ENCODE measurements around the gene GMPR.

Gene GMPR

GRCh38 chr6:16244869-16245451 is 6.6 kb downstream of the GMPR start:
- no peaks in the 10 kb centered on the region for H3K36me3 ChIP-seq (replicated peaks)
- no peak overlapping the region for H3K4me3 ChIP-seq (ENCODE audit: low read depth, low read length)
- no peak overlapping the region for H3K27ac ChIP-seq
- no peaks in the 10 kb centered on the region for H3K27me3 ChIP-seq (replicated peaks)
- TF ChIP-seq CTCF (IDR thresholded peaks at IDR 0.05; ENCODE audit: low read depth, low read length, missing control alignments) = no peak
- in situ Hi-C loops (cut with HindIII; ENCODE audit: low pct_ligation_motif_present, low sequenced_read_pairs) = no loop called here
- DNase-seq = no peak

GRCh38 chr6:16248271-16248853 is 10.0 kb downstream of the GMPR start:
- in situ Hi-C loops (cut with HindIII; ENCODE audit: low pct_ligation_motif_present, low sequenced_read_pairs) = no loop called here
- no peaks in the 10 kb centered on the region for H3K36me3 ChIP-seq (replicated peaks)
- DNase-seq = no peak
- H3K27ac ChIP-seq = no peak overlapping the region
- H3K4me3 ChIP-seq (ENCODE audit: low read depth, low read length) = no peak overlapping the region
- no peak for TF ChIP-seq CTCF (IDR thresholded peaks at IDR 0.05; ENCODE audit: low read depth, low read length, missing control alignments)
- H3K27me3 ChIP-seq (replicated peaks) = no peaks in the 10 kb centered on the region

GRCh38 chr6:16249971-16250370 is 11.6 kb downstream of the GMPR start:
- Histone ChIP-seq H3K36me3 (replicated peaks) (no peaks in the 10 kb centered on the region), H3K4me3 (ENCODE audit: low read depth, low read length) (no peak overlapping the region), H3K27ac (no peak overlapping the region), H3K27me3 (replicated peaks) (no peaks in the 10 kb centered on the region)
- no peak for DNase-seq
- in situ Hi-C loops (cut with HindIII; ENCODE audit: low pct_ligation_motif_present, low sequenced_read_pairs) = no loop called here
- TF ChIP-seq CTCF (IDR thresholded peaks at IDR 0.05; ENCODE audit: low read depth, low read length, missing control alignments) = no peak

GRCh38 chr6:16251706-16252105 is 13.3 kb downstream of the GMPR start:
- Histone ChIP-seq H3K27me3 (replicated peaks) (no peaks in the 10 kb centered on the region), H3K27ac (no peak overlapping the region), H3K4me3 (ENCODE audit: low read depth, low read length) (no peak overlapping the region), H3K36me3 (replicated peaks) (no peaks in the 10 kb centered on the region)
- no peak for TF ChIP-seq CTCF (IDR thresholded peaks at IDR 0.05; ENCODE audit: low read depth, low read length, missing control alignments)
- DNase-seq = no peak
- in situ Hi-C loops (cut with HindIII; ENCODE audit: low pct_ligation_motif_present, low sequenced_read_pairs) = no loop called here

- TF ChIP-seq CTCF (IDR thresholded peaks at IDR 0.05; ENCODE audit: low read depth, low read length, missing control alignments) = no peak
- Histone ChIP-seq H3K4me3 (ENCODE audit: low read depth, low read length) (no peak overlapping the region), H3K36me3 (replicated peaks) (no peaks in the 10 kb centered on the region), H3K27me3 (replicated peaks) (no peaks in the 10 kb centered on the region), H3K27ac (no peak overlapping the region)
- in situ Hi-C loops (cut with HindIII; ENCODE audit: low pct_ligation_motif_present, low sequenced_read_pairs) = no loop called here
- no peak for DNase-seq
Measured at GRCh38 chr6:16252686-16253299, 14.4 kb downstream of the GMPR start.

All from brain microvascular endothelial cell (primary cell).